SK-N-MC (cell line): ENCODE results near the gene CIBAR2.

ENCODE experiments used
- DNase-seq: peaks from one replicate; pipeline ENCODE4 v3.0.0-alpha.2; 2011; ENCODE audit warnings: low read depth, low spot score
- H3K27ac ChIP-seq: fragments of 200-600 bp; sonication (generic); 2 replicates; pipeline ENCODE4 v1.5.1; 2016; ENCODE audit warnings: mixed run types
- H3K36me3 ChIP-seq: fragments of 200-600 bp; sonication (generic); 2 replicates; pipeline ENCODE4 v1.6.1; 2017; ENCODE audit warnings: antibody characterized with exemption, low read length, mixed read lengths; ENCODE audit not compliant: insufficient read depth
- H3K4me3 ChIP-seq: fragments of 200-600 bp; sonication (generic); 2 replicates; pipeline ENCODE4 v1.5.1; 2016
- H3K9ac ChIP-seq: fragments of 200-600 bp; sonication (generic); 2 replicates; pipeline ENCODE4 v1.8.0; 2017; ENCODE audit warnings: mixed run types, mixed read lengths; ENCODE audit not compliant: insufficient read length
- H3K9me3 ChIP-seq: fragments of 200-600 bp; sonication (generic); 2 replicates; pipeline ENCODE4 v1.6.1; 2017; ENCODE audit warnings: low read depth, mild to moderate bottlenecking, antibody characterized with exemption, low read length, moderate library complexity, mixed read lengths
- EZH2 ChIP-seq: fragments of 200-600 bp; sonication (generic); IDR thresholded peaks from one replicate; pipeline ENCODE4 v1.6.1; 2017; ENCODE audit warnings: antibody characterized with exemption
- FOXP2 ChIP-seq: optimal IDR thresholded peaks from 2 replicates; pipeline ENCODE3; 2011; ENCODE audit warnings: mild to moderate bottlenecking, moderate library complexity; ENCODE audit not compliant: insufficient read depth; ENCODE audit errors: extremely low read length, control extremely low read depth
- POLR2AphosphoS5 ChIP-seq: IDR thresholded peaks from 2 replicates; pipeline ENCODE4 v1.6.1; 2012; ENCODE audit warnings: mild to moderate bottlenecking, low read depth, low read length, borderline replicate concordance

The CIBAR2 gene

DNA sequence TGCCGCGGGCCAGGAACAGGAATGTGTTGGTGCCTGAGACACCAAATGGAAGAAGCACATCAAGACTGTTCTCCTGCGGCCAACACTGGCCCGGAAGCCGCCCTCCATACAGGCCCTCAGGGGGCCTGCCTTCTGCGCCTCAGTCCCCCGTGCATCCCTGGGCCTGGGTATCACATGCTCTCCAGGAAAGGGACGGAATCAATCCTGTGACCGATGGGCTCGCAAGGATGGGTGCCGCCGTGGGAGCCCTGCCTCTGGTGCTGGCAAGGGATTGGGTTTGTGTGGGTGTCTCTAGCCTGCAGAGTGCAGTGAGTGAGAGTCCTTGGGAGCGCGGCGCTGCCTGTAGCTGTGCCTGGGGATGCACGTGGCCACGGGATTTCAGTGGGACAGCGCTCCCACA, 19.4 kb downstream of the CIBAR2 start:
- no peak overlapping the region for H3K9ac ChIP-seq
- no peak for DNase-seq
- TF ChIP-seq FOXP2 (no peak), EZH2 (no peak), POLR2AphosphoS5 (no peak)
- no peaks in the 10 kb centered on the region for H3K36me3 ChIP-seq
- no peak overlapping the region for H3K27ac ChIP-seq
- no peak overlapping the region for H3K4me3 ChIP-seq
- no peaks in the 10 kb centered on the region for H3K9me3 ChIP-seq

DNA sequence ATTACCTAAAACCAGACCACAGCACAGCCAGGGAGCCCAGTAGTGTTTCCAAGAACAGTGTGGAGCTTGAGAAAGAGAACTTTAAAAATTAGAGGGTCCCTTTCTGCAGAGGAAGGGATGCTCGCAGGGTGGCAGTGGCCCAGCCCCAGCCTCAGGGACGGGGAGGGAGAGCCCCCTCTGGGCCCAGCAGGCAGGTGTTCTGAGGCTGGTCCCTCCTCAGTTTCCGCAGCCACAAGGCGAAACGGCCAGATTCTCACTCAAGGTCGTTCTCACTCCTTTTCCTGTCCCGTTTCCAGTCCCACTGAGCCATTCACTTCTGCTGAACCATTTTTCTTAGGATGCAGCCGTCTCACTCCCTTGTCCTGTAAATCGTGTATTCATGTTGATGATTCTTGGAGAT, 20.0 kb downstream of the CIBAR2 start:
- Histone ChIP-seq H3K9ac (no peak overlapping the region), H3K27ac (no peak overlapping the region), H3K36me3 (no peaks in the 10 kb centered on the region), H3K9me3 (no peaks in the 10 kb centered on the region), H3K4me3 (no peak overlapping the region)
- TF ChIP-seq POLR2AphosphoS5 = no peak
- TF ChIP-seq EZH2 = no peak
- TF ChIP-seq FOXP2 = no peak
- no peak for DNase-seq

DNA sequence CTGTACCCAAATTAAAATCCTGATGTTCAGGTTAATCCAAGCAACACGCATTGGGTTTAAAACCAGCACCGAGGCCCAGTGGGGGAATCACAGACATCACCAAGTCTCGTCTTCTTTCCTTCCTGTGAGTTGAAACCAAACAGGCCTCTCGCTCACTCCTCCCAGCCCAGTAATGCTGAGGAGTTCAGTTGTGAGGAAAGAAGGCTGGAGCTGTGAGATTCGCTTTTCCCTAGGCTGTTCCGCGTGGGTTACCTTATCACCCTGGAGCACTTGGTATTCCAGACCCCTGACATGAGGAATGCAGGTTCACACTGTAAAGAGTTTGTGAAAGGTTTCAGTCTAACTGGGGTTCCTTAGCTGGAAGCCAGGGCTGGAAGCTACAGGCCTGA, 20.8 kb downstream of the CIBAR2 start:
- Histone ChIP-seq H3K36me3 (no peaks in the 10 kb centered on the region), H3K9me3 (no peaks in the 10 kb centered on the region), H3K27ac (no peak overlapping the region), H3K4me3 (no peak overlapping the region), H3K9ac (no peak overlapping the region)
- DNase-seq = no peak
- TF ChIP-seq EZH2 = no peak
- no peak for TF ChIP-seq FOXP2
- TF ChIP-seq POLR2AphosphoS5 = no peak

DNA sequence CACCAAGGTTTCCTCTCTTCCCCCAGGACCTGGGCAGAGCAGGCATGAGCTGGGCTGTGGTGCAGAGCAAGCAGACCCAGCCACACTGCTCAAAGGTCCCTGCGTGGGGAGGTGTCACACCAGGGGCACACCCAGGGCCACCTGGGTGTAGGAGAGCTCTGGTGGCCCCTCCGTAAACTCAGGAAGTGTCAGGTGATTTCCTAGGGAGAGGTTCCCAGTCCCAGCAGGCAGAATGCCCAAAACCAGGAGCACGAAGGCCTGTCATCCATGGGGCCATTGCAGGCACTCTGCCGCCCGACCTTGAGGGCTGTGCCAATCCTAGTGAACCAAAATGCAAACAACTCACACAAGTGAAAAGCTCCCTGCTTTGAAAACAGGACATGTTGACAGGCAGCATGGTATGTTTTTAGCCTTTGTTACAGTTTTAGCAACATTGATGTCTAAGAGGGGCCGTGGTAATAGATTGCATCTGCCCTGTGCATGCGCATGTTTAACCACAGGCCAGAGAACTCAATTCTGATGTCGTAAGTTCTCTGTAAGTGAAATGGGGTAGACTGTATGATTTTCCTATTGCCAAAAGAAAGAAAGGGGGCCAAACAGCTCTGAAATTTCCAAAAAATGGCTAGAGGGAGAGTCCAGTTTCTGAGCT, 21.3 kb downstream of the CIBAR2 start:
- H3K9me3 ChIP-seq = no peaks in the 10 kb centered on the region
- DNase-seq = no peak
- TF ChIP-seq FOXP2 (no peak), POLR2AphosphoS5 (no peak), EZH2 (no peak)
- no peaks in the 10 kb centered on the region for H3K36me3 ChIP-seq
- no peak overlapping the region for H3K27ac ChIP-seq
- no peak overlapping the region for H3K4me3 ChIP-seq
- no peak overlapping the region for H3K9ac ChIP-seq

DNA sequence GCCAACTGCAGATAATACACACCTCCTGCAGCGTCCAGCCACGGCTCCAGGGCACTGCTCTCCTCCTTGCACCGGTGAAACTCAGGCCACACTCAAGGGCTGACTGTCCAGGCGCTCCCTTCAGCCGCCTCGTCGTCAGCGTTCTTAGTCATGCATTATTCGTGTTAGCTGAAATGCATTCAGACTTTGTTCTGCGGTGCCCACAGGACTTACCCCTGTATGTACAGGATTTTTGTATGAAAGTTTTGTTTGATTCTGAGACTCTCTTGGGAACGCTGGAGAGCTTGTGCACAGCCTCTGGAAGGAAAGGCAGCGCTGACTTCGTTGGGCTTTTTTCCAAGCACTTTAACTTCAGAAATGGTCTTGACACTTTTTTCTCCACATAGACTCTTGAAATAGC, 22.1 kb downstream of the CIBAR2 start:
- H3K9me3 ChIP-seq = no peaks in the 10 kb centered on the region
- no peak for DNase-seq
- TF ChIP-seq FOXP2 (no peak), EZH2 (no peak), POLR2AphosphoS5 (no peak)
- no peak overlapping the region for H3K4me3 ChIP-seq
- no peak overlapping the region for H3K27ac ChIP-seq
- no peaks in the 10 kb centered on the region for H3K36me3 ChIP-seq
- H3K9ac ChIP-seq = no peak overlapping the region

DNA sequence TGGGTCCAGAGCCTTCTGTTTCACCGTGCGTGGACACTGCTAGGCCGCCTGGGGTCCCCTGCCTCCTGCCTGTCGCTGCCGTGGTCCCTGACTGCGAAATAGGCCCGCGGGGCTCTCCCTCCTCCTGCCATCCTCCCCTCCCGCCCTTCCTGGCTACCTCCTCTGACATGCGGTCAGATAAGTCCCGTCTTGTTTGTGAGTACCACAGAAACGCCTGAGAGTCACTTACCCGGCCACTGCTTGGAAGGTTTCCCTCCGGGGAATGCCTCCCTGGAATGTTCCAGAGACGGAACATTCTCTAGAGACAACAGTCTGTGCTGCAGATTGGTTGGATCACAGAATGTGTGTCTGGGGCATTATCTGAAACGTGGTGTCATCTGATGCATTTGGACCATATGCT, 22.7 kb downstream of the CIBAR2 start:
- no peak overlapping the region for H3K27ac ChIP-seq

DNA sequence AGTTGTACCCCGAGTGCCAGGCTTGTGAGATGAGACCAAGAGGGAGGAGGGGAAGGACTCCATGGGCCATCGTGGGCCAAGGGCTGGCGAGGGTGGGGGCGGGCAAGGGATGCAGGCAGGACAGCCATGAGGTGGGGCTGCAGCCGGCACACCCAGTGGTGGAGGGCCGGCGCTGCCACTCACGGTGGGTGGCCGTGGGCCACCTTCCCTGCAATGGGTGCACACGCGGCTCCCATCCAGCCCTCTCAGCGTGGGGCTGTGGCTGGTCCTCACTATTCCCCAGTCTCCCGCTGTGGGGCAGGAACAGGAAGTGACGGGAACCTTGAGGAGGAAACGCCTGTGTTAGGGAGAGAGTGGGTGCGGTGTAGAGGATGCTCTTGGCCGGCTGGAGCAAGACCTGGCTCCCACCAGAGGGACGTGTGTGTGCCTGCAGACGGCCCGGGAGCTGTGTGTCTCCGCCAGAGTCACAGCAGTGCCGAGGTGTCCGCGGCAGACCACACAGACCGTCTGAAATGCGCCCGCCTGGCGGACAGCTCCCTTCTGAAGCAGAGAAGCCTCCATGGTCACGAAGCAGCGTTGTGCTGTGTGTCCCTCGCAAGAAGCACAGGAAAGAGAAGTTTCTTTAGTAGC, 23.6 kb downstream of the CIBAR2 start:
- Histone ChIP-seq H3K4me3 (no peak overlapping the region), H3K9ac (no peak overlapping the region), H3K36me3 (no peaks in the 10 kb centered on the region), H3K9me3 (no peaks in the 10 kb centered on the region), H3K27ac (no peak overlapping the region)
- DNase-seq = no peak
- no peak for TF ChIP-seq EZH2
- TF ChIP-seq POLR2AphosphoS5 = no peak
- no peak for TF ChIP-seq FOXP2

More for the DNA sequence above, 22.7 kb downstream of the CIBAR2 start:
- H3K9me3 ChIP-seq = no peaks in the 10 kb centered on the region
- H3K9ac ChIP-seq = no peak overlapping the region
- no peak overlapping the region for H3K4me3 ChIP-seq
- TF ChIP-seq POLR2AphosphoS5 (no peak), FOXP2 (no peak)
- H3K36me3 ChIP-seq = no peaks in the 10 kb centered on the region
- no peak for DNase-seq

DNA sequence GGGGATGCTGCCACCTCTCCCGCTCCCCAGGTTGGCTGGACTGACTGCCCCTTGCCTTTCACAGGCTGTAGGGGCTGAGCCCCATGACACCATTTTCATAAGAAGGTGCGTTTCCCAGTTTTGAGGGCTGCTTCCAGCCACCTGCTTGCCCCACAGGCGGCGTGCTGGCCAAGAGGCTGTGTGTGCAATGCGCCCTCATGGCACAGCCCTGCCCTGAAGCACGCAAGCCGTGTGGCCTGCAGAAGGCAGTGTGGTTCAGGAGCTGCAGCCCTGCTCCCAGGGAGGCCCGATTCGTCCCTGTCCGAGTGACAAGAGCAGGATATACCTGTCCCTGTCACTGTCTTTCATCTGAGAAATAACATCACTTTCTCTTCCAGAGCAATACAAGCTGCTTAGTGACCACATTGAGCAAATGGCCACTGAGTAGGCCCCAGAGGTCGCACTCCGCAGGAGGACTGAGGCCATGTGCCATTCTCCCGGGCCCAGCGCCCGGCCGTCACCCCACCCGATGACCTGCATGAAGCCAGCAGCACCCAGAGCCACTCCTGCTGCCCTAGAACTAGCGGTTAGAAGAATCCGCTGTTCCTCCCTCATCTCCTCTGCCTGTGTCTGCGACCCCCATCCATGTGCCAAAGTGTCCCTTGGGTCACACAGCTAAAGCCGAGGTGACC, 24.2 kb downstream of the CIBAR2 start:
- H3K4me3 ChIP-seq = no peak overlapping the region
- DNase-seq = no peak
- no peak overlapping the region for H3K27ac ChIP-seq
- TF ChIP-seq EZH2 (no peak), FOXP2 (no peak)
- H3K9ac ChIP-seq = no peak overlapping the region
- no peaks in the 10 kb centered on the region for H3K36me3 ChIP-seq
- H3K9me3 ChIP-seq = no peaks in the 10 kb centered on the region
